ENCODE results near the gene C2orf66.

C2orf66 gene

DNA sequence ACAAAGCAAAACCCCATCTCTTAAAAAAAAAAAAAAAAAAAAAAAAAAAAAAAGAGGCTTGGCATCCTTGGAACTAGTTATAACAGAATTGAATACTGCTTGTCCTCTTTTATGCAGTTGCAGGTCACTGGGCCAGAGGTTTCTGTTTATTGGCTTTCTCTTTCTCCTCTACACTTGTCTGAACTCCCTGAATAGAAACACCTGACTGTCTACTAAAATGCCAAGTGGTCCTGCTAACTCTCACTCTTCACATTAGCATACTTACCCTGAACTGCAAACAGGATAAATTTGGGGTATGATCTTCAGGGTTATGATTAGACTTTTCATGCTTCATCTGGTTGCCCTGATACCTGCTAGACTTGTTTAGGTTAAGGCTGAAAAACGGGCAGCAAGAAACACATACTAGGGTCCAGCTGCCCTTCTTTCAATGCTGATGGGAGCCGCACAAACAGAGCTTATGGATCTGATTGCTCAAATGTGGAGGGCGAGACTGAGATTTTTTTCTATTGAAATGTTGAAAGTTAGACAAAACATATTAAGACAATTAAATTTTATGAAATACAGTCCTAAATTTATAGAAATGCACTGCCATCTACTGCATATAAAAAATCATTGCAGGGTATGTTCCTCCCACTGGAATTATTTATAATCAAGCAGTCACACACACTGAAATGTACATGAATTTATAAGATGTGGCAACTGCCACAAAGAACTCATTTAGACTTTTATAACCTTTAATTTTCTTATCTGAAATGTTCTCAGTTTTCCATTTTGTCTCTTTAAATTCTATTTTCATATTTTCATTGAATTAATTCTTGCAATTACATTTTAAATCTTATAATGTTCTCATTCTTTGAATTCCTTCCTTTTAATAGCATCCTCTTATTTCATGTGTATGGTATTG, 50.4 kb downstream of the C2orf66 start:
- no peak for DNase-seq

All from T1000 (cell line).